ENCODE measurements around the gene CLTB. TPM values are rescaled to one million over a fixed set of nuclear protein-coding genes. Genes with fewer than 3 reads are reported as not detected.

CLTB gene
- total RNA-seq, 1 donor = 63.0 TPM

DNA sequence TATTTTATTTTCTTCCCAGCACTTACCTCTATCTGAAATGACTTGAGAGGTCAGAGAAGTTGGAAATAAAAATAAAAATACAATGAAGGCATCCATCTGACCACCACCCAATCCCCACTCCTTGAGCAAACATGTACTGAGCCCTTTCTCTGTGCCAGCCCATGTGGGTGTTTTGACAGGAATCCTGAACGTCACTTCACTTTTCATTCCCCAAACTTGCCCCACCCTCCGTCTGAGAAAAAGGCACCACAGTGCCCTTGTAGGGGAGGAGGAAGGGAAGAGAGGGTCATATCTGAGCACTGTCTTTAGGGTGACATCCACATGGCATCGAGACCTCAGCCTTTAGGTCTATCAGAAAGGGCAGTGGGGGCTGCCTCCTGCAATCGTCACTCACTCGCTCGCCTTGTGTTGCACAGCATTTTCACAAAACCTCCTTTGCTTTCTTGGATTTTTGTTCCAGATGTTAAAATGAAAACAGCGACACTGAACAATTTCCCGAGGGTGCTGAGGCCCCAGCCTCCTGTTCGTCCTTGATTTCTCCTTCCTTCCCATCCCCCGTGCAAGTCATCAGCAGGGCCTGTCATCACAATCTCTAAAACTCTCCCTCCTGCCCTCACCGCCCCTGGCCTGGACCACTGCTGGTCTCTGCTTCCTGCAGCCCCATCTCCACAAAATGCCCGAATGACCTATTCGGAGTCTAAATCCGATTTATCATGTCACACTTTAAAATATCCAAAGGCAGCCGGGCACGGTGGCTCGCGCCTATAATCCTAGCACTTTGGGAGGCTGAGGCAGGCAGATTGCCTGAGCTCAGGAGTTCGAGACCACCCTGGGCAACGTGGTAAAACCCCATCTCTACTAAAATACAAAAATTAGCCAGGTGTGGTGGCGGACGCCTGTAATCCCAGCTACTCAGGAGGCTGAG is 14.8 kb downstream of the CLTB start:
- H3K9me3 ChIP-seq (ENCODE audit: low read depth, low read length) = no peaks in the 10 kb centered on the region
- H4K20me1 ChIP-seq (ENCODE audit: insufficient read depth, low read length) = peaks cover 3% of the 10 kb centered on the region
- no peak overlapping the region for H2AFZ ChIP-seq (ENCODE audit: low read length)
- H3K79me2 ChIP-seq (ENCODE audit: insufficient read depth, low read length) = no peaks in the 10 kb centered on the region
- no peak overlapping the region for H3K4me3 ChIP-seq (ENCODE audit: insufficient read depth, low read length)
- peaks cover 9% of the 10 kb centered on the region for H3K36me3 ChIP-seq (ENCODE audit: insufficient read depth, low read length)
- H3K4me1 ChIP-seq (ENCODE audit: insufficient read depth, low read length) = no peaks in the 10 kb centered on the region
- TF ChIP-seq, protein P1, sequence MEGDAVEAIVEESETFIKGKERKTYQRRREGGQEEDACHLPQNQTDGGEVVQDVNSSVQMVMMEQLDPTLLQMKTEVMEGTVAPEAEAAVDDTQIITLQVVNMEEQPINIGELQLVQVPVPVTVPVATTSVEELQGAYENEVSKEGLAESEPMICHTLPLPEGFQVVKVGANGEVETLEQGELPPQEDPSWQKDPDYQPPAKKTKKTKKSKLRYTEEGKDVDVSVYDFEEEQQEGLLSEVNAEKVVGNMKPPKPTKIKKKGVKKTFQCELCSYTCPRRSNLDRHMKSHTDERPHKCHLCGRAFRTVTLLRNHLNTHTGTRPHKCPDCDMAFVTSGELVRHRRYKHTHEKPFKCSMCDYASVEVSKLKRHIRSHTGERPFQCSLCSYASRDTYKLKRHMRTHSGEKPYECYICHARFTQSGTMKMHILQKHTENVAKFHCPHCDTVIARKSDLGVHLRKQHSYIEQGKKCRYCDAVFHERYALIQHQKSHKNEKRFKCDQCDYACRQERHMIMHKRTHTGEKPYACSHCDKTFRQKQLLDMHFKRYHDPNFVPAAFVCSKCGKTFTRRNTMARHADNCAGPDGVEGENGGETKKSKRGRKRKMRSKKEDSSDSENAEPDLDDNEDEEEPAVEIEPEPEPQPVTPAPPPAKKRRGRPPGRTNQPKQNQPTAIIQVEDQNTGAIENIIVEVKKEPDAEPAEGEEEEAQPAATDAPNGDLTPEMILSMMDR (IDR thresholded peaks at IDR 0.05; ENCODE audit: extremely low read depth, low read depth, low read length) = no peak
- H3K27me3 ChIP-seq (ENCODE audit: insufficient read depth, low read length) = no peaks in the 10 kb centered on the region
- H3K27ac ChIP-seq (ENCODE audit: low read depth, low read length) = no peak overlapping the region
- no peak for DNase-seq (ENCODE audit: insufficient read length, low spot score, missing footprints)
- no peak overlapping the region for H3K4me2 ChIP-seq (ENCODE audit: insufficient read depth, low read length)

DNA sequence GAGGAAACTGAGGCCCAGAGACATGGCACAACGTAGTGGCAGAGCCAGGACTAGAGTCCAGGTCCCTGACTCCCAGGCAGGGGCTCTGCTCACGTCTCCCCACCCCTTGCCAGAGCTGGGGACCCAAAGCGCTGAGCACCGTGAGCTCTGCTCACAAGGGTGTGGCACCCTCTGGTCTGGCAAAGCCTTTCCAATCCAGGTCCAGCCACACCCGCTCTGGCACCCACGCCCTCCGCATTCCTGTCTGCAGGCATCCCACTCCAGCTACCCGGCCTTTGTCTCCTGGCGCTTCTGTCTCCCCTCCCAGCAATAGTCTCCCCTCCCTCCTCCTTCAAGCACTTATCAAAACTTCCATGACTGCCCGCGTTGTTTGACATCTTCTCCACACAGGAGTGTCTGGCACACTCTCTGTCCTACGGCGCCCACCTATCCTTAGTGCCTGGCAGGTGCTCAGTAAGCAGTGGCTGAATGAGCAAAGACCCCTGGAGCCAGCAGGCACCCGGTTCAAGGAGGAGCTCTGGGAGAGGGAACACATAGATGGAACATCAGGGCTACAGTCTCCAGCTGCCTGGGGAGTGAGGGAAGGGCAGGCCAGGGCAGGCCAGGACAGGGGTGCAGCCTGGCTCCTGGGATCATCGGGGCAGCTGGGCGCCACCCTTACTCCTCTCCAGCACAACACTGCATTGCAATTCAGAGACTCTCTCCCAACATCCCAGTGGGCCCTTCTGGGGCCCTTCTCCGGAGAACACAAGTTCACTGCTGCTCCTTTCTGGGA is 15.8 kb downstream of the CLTB start:
- Histone ChIP-seq H3K27ac (ENCODE audit: low read depth, low read length) (no peak overlapping the region), H4K20me1 (ENCODE audit: insufficient read depth, low read length) (peaks cover 3% of the 10 kb centered on the region), H3K9me3 (ENCODE audit: low read depth, low read length) (no peaks in the 10 kb centered on the region), H3K79me2 (ENCODE audit: insufficient read depth, low read length) (no peaks in the 10 kb centered on the region), H3K27me3 (ENCODE audit: insufficient read depth, low read length) (no peaks in the 10 kb centered on the region), H3K4me2 (ENCODE audit: insufficient read depth, low read length) (no peak overlapping the region), H2AFZ (ENCODE audit: low read length) (no peak overlapping the region), H3K4me3 (ENCODE audit: insufficient read depth, low read length) (no peak overlapping the region), H3K36me3 (ENCODE audit: insufficient read depth, low read length) (peaks cover 11% of the 10 kb centered on the region), H3K4me1 (ENCODE audit: insufficient read depth, low read length) (no peaks in the 10 kb centered on the region)
- DNase-seq (ENCODE audit: insufficient read length, low spot score, missing footprints) = no peak
- TF ChIP-seq, protein P1 (IDR thresholded peaks at IDR 0.05; ENCODE audit: extremely low read depth, low read depth, low read length) = no peak

DNA sequence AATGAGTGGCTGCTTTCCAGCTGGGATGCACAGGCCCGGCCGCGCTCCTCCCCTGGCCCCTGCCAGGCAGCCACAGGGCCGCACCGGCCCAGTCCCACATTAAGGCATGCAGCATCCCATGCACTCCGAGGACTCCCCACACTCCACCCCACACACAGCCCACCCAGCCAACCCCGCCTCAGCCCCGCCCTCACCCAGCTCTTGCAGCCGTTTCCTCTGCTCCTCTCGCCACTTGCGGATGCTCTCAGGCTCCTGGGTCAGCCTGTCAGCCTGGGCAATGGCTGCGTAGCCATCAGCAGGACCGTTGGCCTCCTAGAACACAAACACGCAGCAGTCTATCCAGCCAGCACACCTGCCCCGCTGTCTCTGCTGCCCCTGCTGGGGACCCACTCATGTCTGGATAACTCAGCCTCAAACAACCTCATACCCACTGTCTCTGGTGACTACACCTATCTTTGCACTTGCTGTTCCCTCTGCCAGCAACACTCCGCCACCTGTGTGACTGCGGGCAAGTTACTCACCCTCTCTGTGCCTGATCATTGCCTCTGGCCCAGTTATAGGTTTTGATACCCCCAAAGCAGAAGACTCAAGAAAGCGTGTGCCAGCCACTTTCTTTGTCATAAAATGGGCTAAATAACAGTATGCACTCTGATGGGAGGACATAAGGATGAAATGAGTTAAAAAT is 18.5 kb downstream of the CLTB start:
- Histone ChIP-seq H4K20me1 (ENCODE audit: insufficient read depth, low read length) (peaks cover 3% of the 10 kb centered on the region), H3K27me3 (ENCODE audit: insufficient read depth, low read length) (no peaks in the 10 kb centered on the region), H3K79me2 (ENCODE audit: insufficient read depth, low read length) (no peaks in the 10 kb centered on the region), H3K9me3 (ENCODE audit: low read depth, low read length) (no peaks in the 10 kb centered on the region), H3K27ac (ENCODE audit: low read depth, low read length) (no peak overlapping the region), H2AFZ (ENCODE audit: low read length) (no peak overlapping the region), H3K4me1 (ENCODE audit: insufficient read depth, low read length) (no peaks in the 10 kb centered on the region), H3K4me3 (ENCODE audit: insufficient read depth, low read length) (no peak overlapping the region), H3K36me3 (ENCODE audit: insufficient read depth, low read length) (peaks cover 19% of the 10 kb centered on the region), H3K4me2 (ENCODE audit: insufficient read depth, low read length) (no peak overlapping the region)
- TF ChIP-seq, protein P1 (IDR thresholded peaks at IDR 0.05; ENCODE audit: extremely low read depth, low read depth, low read length) = no peak
- DNase-seq (ENCODE audit: insufficient read length, low spot score, missing footprints) = no peak
